Middle frontal gyrus (tissue), 1 donor: ENCODE results near the gene UXT.
"Not testable (repeated sequence)": the region's sequence is repeated elsewhere in the genome, so short reads cannot be mapped to it uniquely, and the experiment has no call there.

Experiments used
- DNase-seq: peaks from one replicate; pipeline ENCODE4 v3.0.0-alpha.2; 2015; ENCODE audit warnings: low spot score; ENCODE audit errors: extremely low spot score

The UXT gene

DNA sequence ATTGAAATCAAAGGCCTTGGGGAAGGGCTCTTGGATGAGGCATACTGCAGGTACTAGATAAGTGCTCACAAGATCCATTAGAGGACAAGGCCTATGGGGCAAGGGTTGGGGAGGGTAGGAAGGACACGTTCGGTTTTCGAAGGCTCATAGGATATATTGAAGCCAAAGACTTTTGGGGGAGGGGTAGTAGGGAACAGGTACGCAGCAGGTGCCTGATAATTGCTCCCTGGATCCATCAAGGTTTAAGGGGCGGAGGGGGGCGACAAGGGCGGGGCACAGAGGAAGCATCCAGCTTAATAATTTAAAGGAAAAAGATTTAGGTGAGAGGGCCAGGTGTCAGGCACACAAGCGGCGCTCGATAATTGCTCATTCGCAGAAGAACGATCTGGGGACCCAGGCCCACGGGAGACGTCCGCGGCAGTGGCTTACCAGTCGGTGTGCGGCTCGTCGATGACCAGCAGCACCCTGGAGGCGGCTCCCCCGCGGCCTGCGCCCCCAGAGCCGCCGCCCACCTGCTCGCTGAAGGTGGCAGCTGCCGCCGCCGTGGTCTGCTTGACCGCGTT, 40.0 kb downstream of the UXT start:
- no peak for DNase-seq

GRCh38 chrX:47614618-47615017, 44.4 kb downstream of the UXT start:
- DNase-seq = no peak

DNA sequence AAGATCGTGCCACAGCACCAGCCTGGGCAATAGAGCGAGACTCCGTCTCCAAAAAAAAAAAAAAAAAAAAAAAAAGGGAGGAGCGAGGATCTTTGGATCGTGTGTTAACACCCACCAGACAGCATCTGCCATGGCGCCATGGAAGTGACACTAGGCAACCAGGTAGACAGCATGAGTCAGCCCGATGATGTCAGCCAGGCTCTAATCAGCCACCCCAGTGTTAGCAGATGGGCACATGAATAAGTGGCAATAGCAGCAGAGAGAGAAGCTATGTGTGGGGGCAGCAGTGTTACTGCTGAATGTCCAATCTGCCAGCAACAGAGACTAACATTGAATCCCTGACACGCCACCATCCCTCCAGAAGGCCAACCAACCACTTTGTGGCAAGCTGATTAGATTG, 45.9 kb downstream of the UXT start:
- no peak for DNase-seq

GRCh38 chrX:47612418-47612817, 46.6 kb downstream of the UXT start:
- DNase-seq = no peak

DNA sequence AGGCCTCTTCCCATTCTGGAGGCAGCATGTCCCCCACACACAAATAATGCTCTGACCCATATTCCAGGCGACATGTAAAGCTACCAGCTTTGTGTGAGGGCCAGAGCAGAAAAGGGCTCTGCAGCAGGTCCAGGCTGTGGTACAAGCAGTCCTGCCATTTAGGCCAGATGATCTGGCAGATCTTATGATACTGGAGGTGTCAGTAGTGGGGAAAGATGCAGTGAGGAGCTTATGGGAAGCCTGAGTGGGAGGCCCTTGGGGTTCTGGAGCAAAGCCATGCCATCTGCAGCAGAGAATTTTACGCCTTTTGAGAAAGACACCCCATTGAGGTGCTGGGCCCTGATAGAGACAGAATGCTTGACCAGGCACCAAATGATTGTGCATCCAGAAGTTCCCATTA, 47.1 kb downstream of the UXT start:
- DNase-seq = no peak

- no peak for DNase-seq
Measured at GRCh38 chrX:47611489-47611888, 47.5 kb downstream of the UXT start.

DNA sequence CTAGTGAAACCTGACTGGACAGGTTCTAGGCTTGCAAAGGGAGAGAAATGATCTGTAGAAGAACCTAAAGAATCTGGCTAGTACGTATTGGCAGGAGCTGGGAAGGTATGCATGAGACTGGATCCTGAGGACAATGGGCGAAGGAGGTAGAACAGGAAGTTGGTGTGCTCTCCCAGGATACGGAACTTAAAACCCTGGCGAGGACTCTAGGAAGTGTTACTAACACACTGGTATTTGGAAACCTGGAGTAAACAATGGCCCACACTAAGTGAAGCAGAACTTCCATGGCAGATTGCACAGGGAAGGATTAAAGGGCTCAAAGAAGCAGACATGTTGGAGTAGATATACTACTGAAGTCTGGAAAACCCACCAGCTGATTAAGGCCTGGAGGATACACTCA, 48.5 kb downstream of the UXT start:
- DNase-seq = no peak

- DNase-seq = no peak
Measured at GRCh38 chrX:47608130-47608810, 50.7 kb downstream of the UXT start.

DNA sequence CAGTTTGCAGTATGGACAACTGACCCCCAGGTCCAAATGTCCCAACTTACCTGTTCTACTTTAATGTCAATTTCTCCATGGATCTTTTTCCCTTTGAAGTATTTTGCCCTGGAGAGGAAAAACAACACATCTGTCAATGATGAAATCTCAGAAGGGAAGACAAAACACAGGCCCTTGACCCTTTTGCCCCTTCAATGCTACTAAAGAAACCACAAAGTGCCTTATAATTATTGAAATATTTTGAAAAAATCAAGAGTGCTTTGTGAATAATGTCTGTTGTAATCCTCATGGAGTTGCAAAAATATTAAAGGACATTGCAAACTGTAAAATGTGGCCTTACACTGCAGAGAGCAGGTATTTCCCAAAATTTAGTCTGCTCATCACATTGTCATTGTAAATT, 51.9 kb downstream of the UXT start:
- no peak for DNase-seq

- DNase-seq = no peak
Measured at GRCh38 chrX:47605024-47605423, 54.0 kb downstream of the UXT start.

DNA sequence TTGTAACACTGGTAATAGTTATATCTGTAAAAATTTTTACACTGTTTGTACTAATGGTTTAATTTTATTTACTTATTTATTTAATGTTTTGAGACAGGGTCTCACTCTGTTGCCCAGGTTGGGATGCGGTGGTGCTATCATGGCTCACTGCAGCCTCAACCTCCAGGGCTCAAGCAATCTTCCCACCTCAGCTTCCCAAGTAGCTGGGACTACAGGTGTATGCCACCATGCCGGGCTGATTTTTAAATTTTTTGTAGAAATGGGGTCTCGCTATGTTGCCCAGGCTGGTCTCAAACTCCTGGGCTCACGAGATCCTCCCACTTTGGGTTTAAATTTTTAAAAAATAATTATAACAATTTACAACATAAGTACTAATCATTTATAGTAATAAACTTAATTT, 55.9 kb downstream of the UXT start:
- DNase-seq = not testable (repeated sequence)
